HuH-7.5 (cell line): Measurements from ENCODE around the gene DUOX1.
"Not testable (repeated sequence)": the region's sequence is repeated elsewhere in the genome, so short reads cannot be mapped to it uniquely, and the experiment has no call there.

Source experiments
- DNase-seq: peaks from one replicate; pipeline ENCODE4 v3.0.0; 2011; ENCODE audit warnings: low spot score

DUOX1 gene

DNA sequence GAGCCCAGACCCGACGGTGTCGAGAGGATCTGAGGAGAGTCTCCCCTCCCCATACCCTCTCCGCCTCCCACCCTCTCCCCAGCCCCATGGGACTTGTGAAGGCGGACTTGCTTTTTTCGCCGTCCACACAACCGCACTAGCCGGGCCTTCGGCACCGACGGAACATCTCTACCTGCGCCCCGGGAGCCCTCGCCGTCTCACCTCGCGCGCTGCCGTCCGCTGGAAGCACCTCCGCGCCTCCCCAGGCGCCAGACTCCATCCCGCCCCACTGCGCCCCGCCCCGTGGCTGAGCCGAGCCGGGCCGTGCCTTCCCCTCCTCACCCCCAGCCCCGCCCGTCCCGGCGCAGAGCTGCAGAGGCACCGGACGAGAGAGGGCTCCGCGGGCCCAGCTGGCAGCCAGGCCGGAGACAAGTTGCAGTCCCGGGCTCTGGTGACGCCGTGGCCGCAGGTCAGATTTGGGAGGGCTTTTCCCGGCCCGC, at the start of gene DUOX1, which contains the start of gene DUOXA1:
DUOX1 (plus strand) TSS at position 344 of the 479 bp plus-strand sequence. CDS start 1,973 bp downstream, outside the sequence.
DUOXA1 (minus strand) TSS at position 229 of the 479 bp plus-strand sequence. CDS start 6,865 bp downstream, outside the sequence.
- DNase-seq, result no peak

GRCh38 chr15:45080593-45080992, 49.2 kb upstream of the DUOX1 start:
- DNase-seq, result not testable (repeated sequence)

DNA sequence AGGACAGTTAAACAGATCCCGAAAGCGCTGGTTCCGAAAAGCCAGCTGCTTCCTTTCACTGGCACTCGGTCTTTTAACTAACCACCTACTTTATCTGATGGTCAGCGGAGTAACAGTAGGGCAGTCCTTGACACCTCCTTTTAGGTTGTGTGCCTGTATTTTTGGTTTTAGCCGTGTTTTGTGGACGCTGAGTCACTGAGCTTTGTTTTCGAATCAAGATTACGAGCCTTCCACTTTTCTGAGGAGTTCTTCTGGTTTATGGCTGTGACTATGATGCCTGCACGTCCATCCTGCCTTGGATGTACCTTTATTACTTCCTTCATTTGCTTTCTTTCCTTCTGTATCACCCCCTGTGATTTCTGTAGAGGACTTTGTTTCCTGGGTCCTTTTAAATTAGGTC, 47.4 kb upstream of the DUOX1 start:
- not testable (repeated sequence) for DNase-seq

- no peak for DNase-seq
These were observed 46.6 kb upstream of the DUOX1 start for GRCh38 chr15:45083223-45083622.

DNA sequence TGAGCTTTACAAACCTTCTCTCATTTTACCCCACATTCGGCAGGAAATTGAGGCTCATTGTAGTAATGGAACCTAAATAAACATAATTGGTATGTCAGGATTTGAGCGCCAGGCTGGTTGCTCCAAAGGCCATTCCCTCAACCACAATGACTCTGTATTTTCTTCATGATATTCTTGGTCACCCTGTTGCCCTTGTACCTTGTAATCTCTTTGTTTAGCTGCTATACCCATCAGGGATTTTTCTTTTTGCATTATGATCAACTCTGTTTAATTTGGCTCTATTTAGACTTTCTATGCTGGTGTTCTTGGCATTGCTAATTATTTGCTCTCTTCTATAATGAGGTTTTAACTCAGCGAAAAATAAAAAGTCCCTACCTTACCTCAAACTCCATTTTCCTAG, 45.6 kb upstream of the DUOX1 start:
- no peak for DNase-seq

DNA sequence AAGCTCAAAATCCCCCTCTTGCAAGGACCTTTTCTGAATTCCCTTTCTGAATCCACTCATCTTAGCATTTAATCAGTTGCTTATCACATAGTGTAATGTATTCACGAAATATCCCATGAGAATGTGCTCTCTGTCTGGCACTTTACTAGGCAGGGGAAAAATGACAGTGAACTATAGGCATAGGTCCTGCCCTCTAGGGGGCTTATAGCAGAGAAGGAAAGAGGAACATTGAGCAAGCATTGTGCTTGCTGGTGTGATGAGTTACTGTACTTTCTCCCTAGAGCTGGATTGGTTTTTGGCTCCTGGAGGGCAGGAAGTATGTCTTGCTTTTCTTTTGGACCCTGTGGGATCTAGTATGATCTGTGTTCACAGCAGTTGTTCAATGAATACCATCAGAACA, 42.3 kb upstream of the DUOX1 start:
- DNase-seq, result no peak

- no peak for DNase-seq
These were observed 40.7 kb upstream of the DUOX1 start for GRCh38 chr15:45088801-45089711.

DNA sequence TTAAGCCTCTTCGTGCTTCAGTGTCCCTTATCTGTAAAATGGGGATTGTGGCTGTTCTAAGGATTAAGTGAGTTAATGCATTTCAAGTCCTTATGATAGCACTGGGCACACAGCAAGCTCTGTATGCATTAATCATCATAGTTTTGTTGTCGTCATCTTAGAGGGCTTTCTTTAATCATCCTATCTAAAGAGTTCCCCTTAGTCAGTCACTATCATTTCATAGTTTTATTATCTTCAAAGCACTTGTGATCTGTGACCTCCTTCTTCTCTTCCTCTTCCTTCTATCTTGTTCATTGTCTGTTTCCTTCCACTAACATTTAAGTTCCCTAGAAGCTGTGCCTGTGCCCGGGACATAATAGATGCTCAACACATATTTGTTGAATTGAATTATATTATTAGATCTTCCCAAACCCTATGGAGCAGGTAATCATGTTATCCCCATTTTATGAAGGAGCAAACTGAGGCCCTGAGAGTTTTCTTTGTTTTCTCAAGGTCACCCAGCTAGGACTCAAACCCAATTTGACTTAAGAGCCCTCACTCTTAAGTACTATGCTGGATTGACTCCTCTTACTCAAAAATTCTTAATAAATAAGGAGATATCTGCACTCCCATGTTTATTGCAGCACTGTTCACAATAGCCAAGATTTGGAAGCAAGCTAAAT, 40.0 kb upstream of the DUOX1 start:
- DNase-seq, result no peak

DNA sequence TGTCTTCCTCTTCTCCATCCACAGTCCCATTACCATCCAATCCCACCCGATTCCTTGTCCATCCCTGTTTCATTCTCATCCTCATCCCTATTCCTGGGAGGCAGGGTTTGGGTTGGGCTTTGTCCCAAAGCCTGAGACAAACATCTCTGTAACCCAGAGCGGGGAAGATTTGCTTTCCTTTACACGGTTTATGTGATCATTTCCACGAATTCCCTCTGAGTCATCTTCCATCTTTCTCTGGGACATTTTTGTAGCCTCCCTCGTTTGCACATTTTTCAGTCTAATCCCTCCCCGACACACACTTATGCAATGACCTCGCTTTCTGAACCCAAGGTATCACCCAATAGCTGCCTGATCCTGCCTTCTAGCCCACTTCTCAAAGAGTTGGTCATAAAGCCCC, 38.6 kb upstream of the DUOX1 start:
- DNase-seq, result no peak

- DNase-seq, result no peak
These were observed 38.2 kb upstream of the DUOX1 start for GRCh38 chr15:45091576-45091975.

GRCh38 chr15:45093013-45093412, 36.8 kb upstream of the DUOX1 start:
- no peak for DNase-seq

- no peak for DNase-seq
These were observed 36.0 kb upstream of the DUOX1 start for GRCh38 chr15:45093622-45094357.

DNA sequence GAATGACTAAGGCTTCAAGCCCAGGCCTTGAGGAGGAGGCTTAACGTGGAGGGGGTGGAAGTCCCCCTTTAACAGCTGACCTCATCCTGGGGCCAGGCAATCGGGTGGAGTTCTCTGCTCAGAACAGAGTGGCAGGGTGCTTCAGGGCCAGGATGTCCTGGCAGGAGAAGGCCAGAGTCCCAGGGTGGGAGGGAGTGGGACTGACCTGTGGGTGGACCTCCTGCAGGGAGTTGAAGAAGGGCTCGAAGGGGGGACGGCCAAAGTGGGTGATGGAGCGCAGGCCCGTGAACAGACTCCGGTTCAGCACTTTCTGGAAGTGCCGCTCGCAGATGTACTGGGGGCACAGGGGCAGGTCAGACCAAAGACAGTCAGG, 35.5 kb upstream of the DUOX1 start:
- DNase-seq, result no peak

DNA sequence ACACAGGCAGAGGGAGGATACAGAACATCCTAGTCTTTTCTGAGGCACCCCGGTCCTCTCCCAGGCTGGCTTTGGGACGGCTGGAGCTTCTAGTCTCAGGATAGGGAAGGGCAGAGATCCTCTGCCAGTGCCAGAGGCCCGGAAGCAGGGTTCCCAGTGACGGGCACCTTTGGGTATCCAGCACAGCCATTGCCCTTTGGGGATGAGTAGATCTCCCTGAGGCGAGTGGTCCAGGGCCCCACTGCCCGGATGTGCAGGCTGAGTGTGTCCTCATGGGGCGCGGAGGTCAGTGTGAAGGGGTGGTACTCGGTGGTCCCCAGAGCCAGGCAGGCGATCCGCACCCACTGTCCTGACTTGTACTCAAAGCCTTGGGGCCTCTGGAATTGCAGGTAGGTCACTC, 34.1 kb upstream of the DUOX1 start:
- DNase-seq, result no peak

- DNase-seq, result no peak
These were observed 32.3 kb upstream of the DUOX1 start for GRCh38 chr15:45097466-45097865.

DNA sequence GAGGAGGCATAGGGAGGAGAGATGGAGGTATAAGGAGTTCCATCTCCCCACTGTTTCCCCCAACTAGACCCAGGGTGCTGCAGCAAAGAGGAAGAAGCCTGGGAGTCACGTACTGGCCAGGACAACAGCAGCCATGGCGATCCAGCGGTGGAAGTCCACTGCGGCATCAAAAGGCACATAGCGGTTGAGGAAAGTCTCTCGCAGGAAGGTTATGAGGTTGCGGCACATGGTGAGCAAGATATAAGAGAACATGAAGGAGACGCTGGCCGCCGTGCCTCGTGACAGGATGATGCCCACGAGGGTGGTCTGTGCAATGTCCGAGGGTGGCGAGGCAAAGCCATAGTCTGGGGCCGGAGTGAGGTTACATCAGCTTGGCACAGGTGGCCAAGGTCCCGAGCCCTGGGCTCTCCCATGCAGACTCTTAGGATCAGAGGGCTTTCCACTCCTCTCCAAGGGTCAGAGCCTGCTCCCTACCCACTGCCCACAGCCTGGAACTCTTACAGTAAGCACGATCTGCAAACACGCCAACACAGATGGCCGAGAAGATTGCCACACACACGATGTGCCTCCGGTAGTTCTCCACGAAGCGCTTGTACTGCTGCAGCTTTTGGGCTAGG, 30.1 kb upstream of the DUOX1 start:
- no peak for DNase-seq

GRCh38 chr15:45100884-45101625, 28.7 kb upstream of the DUOX1 start:
- DNase-seq, result no peak

GRCh38 chr15:45101749-45102148, 28.0 kb upstream of the DUOX1 start:
- no peak for DNase-seq

- no peak for DNase-seq
These were observed 27.6 kb upstream of the DUOX1 start for GRCh38 chr15:45102226-45102625.

GRCh38 chr15:45104170-45104569, 25.6 kb upstream of the DUOX1 start:
- DNase-seq, result not testable (repeated sequence)

DNA sequence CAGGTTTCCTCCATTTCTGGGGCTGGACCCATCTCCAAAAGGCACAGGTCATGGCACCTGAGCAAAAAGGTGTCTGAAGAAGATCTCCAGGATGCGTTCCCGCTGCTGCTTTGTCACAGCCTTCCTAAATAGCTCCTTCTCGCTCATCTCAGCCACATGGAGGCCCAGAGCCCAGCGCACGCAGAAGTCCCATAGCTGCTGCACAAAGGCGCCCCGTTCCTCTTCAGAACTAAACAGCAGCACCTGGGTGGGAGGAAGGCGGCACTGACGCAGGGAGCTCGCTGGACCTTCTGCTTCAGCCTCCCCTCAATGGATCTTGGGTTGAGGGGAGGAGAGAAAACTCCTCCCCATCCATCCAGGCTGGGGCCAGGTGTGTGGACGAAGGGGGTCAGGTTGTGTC, 24.2 kb upstream of the DUOX1 start:
- no peak for DNase-seq
